ENCODE data around the gene SFXN3.

SFXN3 gene

DNA sequence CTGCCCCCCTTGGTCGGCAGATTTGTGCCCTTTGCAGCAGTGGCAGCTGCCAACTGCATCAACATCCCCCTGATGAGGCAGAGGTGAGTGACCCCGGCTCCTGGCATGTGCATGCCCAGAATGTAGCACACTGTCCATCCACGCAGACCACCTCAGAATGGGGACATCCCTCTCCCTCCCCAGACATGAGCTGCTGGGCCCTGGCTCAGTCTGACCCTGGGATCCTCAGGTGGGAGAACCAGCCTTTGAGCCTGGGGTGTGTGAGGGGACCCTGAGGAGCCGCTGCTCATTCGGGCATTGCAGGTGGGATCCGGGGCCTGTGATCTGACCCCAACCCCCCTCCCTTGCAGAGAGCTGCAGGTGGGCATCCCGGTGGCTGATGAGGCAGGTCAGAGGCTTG lies 5.7 kb downstream of the SFXN3 start:
- no peak for DNase-seq

DNA sequence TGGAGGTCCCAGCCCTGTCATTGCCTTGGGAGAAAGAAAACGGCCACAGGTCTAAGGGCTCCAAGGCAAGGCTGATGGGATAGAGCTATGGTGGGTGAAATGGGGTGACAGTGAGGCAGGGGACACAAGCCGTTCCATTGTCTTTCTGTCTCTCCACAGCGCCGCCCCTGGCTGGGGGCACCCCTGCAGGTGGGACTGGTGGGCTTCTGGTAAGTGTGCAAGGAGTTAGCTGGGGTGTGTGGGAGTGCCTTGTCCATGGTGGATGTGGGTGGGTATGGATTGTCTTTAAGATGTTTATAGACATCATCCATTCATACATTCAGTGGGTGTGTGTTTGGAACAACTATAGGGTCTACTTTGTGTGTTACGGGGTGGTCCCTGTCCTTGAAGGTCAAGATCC lies 7.5 kb downstream of the SFXN3 start:
- DNase-seq: no peak

DNA sequence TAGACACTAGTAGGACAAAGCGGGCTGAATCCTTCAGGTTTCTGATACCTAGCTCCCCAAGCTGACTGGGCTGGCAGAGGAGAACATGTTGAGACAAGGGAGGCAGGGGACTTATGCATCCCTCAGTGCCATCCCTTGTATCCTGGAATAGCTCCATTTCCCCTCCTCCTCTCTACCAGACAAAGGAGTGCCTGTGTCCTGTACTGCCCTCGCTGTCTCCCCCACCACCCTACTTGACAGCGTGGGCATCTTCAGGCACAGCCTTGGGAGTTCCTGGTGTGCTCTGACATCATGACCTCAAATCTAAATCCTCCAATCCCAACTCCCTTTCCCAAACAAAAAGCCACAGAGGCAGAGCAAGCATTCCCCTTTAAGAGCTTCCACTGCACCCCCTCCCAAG lies 9.0 kb downstream of the SFXN3 start:
- no peak for DNase-seq

DNA sequence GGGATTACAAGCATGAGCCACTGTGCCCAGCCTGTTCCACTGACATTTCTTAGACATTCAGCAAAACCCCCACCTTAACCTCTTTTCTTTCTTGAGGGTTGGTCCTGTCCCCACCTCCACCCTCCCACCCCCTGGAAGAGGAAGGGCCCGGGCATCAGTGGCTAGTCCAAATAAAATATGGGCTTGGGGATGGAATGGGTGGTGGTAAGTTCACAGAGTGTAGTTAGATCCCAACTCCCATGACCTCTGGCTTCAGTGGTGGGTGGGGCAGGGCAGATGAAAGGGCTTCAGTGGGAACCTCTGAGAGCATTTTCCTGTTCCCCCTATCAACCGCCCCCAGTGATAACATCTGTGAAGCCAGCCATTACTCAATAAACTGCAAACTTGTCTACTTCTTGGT lies 9.8 kb downstream of the SFXN3 start:
- no peak for DNase-seq

DNA sequence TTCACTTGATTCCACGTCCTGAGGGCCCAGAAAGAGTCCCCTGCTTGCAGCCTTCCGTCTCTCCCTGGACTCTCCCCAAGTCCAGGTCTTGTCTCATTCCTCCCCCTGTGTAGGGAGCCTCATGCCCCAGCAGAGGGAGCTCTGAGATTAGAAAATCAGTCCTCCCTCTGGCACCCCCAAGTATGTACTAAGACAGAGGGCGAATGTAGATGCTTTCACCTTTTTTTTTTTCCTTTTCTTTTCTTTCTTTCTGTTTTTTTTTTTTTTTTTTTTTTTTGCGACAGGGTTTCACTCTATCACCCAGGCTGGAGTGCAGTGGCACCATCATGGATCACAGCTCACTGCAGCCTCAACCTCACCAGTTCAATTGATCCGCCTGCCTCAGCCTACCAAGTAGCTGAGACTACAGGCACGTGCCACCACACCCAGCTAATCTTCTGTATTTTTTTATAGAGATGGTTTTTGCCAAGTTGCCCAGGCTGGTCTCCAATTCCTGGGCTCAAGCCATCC lies 10.3 kb downstream of the SFXN3 start:
- DNase-seq: peak; percentile 58

DNA sequence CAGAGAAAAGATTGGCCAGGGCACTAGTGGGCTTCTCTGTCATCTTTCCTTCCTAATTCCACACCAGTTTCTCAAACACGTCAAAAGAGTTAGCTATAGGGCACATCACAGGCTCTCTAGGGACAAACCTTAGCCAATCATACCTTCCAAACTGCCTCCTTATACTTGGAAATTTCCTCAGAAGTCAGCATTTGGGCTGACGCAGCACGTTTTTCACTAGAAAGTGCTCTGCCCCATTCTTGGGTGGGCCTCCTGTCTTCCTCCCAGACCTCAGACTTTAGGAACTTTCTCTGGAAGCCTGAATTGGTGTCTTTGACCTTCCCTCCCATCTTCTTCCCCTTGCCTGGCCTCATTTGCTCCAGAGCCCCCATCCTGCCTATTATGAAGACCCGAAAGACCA lies 11.1 kb downstream of the SFXN3 start:
- no peak for DNase-seq

DNA sequence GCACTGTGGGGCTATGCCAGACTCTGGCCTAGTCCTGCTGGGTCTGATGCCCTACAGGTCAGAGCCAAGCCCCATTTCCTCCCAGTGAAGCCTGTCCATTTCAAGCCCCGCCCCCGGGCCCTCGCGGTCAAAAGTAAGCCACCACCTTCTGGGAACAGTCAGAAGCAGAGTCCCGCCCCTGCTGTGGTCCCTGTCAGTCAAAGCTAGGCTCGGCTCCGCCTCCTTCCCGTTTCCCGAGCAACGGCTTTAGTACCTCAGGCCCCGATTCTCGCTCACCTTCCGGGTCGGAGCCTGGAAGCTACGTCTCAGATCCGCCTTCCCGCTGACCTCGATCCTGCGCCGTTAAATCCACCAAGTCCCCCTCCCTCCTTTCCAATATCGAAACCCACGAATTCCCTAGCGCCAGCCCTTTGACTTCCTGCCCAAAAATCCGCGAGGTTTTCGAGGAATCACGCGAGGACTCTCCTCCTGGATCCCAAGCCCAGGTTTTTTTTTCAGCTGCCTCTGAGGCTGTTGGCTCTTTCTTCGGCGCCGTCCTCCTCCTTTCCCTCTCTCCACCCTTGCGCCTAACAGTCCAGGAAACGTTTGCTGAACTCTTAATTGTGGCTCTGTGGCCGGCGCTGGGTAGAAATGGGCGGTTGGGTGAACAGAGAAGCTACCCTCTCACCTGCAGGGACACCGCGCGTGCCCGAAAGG lies 11.8 kb downstream of the SFXN3 start:
- peak; percentile 68 for DNase-seq

DNA sequence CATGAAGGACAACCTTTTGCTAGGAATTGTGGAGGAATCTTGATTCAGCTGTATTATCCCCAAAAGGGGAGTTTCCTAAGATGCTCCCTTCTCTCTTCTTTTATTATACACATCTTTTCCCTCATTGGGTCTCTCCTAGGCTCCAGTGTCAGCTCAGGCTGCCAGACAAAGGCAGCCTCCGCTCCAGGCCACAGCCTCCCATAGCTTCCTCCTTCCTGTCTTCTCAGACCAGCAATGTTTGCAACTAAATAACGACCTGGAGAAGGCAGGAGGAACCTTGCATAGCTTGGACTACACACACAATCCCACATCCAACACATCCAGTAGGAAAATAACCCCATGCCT lies 12.3 kb downstream of the SFXN3 start:
- no peak for DNase-seq

DNA sequence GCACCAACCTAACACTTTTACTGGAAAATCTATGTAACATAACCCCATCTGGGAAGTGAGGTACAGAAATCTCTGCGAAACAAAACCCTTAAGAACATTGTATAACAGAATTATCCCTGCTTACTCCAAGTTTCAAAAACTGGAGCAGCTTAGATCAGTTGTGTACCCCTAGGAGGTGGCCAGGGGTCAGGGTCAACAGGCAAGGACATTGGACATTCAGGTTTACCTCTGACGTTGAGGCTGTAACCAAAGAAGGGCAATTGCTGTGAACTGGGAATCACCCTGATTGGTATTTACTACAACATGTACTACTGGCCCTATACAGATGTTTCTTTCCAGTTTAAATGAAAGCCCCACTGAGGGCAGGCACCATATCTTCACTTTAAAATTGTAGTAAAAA lies 13.1 kb downstream of the SFXN3 start:
- no peak for DNase-seq

DNA sequence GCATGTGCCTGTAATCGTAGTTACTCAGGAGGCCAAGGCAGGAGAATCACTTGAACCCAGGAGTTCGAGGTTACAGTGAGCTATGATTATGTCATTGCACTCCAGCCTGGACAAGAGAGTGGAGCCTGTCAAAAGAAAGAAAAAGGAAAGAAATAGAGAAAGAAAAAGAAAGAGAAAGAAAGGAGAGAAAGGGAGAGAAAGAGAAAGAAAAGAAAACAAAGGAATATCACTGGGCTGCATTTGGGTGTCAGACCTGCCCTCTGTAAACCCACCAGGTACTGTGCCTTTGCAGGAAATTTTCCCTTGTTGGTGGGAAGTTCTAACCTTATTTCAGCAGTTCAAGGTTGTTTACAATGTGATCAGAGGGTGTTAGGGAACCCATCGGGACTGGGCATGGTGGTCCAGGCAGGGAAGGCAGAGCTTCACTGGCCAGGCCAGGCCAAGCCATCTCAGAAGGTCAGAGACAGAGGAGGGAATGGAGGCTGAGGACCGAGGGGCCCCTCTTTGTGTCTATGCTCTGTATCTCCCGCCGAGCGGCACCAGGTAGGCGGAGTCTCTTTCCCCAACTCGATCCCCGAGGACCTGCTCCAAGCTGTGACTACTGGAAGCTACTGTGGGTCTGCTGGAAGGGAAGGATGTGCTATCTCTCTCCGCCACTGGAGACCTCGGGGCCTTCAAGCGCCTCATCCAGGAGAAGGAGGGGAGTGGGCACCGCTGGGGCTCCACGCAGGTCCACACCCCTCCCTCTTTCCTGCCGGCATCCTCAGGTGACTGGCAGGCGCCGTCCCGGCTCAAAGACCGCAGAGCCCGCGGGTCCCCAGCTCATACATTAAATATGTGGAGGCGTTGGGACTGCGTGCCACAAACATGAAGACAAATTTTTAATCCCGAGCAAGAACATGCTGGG lies 15.6 kb downstream of the SFXN3 start:
- DNase-seq: no peak

DNA sequence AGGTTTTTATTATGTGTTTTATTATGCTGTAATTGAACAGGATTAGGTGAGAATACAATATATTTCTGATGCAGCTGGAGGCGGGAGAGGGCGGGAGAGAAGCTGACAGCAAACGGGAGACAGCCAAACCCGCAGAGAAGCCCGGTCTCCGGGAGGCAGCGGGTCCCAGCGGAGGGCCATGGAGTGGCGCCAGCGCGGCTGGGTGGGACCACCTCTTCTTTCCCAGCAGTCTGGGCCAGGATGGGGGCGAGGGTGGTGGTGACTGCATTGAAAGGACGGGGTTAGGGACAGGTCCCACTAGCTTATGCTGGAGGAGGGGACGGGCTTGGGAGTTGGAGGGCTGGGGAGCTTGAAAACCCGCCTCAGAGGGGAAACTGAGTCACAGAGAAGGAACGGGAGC lies 16.2 kb downstream of the SFXN3 start:
- DNase-seq: no peak

DNA sequence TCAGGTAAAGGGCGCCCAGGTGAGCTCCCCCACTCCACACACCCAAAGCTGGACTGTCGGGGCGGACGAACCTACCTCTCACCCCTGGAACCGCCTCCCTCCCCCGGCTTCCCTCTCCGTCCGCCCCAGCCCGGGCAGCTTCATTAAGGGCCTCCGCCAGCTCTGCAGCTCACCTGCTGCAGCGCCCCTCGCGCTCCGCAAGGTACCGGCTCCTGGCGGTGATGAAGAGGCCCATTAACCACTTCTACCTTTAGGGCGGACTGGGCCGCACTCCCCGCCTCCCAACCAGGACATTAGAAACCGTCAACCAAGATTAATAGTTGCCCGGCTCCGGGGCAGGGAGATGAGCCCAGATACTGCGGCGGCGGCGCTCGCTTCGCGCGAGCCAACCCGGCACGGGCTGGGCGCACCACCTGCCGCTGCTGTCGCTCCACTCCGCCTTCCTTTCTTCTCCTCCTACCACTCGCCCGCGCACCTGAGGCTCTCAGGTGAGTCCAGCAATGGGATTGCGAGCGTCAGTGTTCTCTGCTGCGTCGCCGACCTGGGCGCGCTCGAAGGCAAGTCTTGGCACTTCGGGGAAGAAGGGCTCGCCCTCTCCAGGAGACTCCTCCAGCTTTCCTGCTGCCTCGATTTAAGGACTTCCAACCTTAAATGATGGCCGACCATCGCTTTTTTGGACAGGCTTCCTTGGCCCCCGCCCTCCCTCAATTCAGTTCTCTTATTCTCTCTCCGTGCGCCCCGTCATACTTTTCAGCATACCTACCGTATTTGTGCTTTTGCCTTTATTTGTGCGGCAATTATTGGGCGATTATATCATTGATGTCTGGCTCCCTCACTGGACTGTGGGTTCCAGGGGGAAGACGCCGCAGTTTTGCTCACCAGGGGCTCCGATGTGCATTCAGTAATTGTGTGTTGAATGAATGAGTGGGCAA lies 17.2 kb downstream of the SFXN3 start:
- DNase-seq: no peak

DNA sequence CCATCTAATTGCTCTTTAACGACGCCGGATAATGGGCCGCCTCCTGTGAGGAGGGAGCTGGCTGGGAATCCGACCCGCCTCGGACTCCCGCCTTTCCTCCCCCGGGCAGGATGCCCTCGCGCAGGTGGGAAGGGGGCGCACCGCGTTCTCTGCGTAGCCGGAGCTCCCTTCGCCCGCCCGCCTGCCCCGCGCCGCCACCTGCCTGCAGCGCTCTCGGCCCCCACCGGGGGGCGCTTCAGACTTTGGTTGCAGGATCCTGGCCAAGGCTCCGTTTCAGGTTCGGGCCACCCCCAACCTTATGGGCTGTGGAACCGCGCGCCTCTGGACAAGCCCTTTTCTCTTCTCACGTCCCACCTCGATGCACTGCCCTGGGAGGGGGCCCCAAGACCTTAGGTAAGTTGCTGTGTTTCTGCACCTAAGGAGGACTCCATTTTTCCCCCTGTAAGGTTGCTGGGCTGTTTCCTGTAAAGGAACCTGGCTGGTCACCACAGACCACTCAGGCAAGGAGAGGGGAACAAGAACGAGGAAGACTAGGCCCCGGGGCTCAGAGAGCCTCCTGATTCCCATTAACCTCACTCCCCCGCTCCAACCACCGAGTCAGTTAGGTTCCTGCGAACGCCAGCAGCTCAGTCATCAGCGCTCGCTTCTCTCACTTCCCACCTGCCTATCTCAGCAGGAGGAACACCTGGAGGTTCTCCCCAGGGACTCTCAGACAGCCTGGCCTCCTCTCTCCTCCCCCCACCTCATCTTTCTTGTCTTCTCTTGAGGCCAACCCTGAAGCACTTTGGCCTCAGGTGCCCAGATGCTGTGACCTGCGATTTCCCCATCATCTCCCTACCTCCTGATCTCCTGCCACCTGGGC lies 19.4 kb downstream of the SFXN3 start:
- DNase-seq: peak; percentile 81

DNA sequence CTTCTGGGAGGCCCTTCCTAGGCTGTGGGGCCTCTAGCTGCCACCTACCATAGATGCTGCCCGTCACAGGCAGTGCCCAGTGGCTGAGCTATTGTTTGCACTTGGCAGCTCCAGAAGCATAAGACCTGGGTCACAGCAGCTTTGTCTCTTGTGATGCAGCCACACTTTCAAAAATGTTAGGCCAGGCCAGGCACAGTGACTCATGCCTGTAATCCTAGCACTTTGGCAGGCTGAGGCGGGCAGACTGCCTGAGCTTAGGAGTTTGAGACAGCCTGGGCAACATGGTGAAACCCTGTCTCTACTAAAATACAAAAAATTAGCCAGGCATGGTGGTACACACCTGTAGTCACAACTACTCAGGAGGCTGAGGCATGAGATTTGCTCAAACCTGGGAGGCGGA lies 21.3 kb downstream of the SFXN3 start:
- DNase-seq: no peak

DNA sequence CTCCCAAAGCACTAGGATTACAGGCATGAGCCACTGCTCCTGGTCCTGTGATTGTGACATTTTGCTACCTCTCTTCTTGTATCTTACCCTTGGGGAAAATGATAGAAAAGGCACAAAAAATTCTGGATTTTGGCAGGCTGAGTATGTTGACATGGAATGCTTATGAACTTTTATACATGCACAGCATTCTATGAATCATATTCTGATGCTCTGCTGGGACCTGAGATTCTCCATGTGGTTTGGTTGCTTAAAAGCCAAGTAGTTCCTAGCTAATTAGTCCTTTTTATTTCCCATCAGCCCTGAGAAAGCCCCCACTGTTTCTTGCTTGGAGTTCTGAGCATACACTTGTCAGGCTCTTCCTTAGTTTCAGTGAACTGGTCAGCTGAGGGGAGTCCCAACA lies 22.5 kb downstream of the SFXN3 start:
- no peak for DNase-seq

DNA sequence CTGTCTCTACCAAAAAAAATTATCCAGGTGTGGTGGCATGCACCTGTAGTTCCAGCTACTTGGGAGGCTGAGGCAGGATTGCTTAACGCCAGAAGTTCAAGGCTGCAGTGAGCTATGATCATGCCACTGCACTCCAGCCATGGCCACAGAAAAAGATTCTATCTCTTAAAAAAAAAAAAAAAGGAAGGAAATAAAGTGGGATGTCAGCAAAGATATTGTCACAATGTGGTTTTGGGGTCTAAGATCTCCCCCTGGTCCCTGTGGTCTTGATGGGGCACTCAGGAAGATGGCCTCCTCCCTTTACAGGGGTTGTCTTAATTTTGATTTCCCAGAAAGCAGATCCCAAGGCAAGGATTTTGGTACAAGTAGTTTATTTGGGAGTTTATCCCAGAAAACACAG lies 23.3 kb downstream of the SFXN3 start:
- no peak for DNase-seq

DNA sequence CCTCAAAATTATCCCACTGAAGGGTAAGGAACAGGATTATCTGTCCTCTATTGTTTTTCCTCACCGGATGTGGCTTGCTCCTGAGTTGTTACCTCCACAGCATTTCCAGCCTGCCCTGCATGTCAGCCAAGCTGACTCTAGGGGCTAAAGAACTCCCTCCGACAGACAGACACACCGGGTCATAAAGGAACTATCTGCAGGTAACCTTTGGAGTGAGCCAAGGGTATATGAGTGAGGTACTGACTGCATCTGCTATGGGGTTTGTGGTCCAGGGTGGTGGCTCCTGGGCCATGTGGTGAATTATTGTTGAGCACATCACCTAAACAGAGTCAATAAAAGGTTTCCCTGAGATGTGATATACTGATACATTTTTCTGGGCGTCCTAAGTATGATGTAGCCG lies 23.8 kb downstream of the SFXN3 start:
- DNase-seq: no peak

DNA sequence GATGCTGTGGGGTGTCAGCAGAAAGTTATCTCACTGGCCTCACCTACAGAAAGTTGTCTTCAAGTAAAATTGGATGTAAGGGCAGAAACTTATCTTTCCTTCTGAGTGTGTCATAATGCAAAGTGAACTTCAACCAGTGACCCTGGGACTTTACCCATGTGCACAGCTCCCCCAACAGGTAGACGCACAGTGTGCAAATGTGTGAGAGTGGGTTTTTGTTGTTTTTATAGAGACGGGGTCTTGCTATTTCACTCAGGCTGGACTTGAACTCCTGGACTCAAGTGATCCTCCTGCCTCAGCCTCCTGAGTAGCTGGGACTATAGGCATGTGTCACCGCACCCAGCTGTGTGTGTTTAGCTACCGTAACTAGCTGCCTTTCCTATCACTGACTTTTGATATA lies 24.4 kb downstream of the SFXN3 start:
- DNase-seq: no peak

DNA sequence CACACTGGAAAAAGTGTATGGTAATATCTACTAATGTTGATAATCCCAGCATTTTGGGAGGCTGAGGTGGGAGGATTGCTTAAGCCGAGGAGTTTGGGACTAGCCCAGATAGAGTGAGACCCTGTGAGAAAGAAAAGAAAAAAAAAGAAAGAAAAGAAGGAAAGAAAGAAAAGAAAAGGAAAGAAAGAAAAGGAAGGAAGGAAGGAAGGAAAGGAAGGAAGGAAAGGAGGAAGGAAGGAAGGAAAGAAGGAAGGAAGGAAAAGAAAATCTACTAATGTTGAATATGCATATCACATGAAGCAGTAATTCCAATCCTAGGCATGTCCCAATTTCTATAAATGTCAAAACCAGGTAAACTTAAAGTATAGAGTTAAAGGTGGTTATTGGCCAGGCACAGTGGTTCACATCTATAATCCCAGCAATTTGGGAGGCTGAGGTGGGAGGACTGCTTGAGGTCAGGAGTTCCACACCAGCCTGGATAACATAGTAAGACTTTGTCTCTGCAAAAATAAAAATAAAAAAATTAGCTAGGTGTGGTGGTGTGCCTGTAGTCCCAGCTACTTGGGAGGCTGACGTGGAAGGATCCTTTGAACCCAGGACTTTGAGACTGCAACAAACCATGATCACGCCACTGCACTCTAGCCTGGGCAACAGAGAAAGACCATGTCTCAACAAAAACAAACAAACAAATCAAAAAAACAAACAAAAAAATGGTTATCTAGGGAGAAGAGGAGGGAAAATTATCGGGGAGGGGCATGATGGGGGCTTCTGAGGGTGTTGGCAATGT lies 25.5 kb downstream of the SFXN3 start:
- DNase-seq: no peak

DNA sequence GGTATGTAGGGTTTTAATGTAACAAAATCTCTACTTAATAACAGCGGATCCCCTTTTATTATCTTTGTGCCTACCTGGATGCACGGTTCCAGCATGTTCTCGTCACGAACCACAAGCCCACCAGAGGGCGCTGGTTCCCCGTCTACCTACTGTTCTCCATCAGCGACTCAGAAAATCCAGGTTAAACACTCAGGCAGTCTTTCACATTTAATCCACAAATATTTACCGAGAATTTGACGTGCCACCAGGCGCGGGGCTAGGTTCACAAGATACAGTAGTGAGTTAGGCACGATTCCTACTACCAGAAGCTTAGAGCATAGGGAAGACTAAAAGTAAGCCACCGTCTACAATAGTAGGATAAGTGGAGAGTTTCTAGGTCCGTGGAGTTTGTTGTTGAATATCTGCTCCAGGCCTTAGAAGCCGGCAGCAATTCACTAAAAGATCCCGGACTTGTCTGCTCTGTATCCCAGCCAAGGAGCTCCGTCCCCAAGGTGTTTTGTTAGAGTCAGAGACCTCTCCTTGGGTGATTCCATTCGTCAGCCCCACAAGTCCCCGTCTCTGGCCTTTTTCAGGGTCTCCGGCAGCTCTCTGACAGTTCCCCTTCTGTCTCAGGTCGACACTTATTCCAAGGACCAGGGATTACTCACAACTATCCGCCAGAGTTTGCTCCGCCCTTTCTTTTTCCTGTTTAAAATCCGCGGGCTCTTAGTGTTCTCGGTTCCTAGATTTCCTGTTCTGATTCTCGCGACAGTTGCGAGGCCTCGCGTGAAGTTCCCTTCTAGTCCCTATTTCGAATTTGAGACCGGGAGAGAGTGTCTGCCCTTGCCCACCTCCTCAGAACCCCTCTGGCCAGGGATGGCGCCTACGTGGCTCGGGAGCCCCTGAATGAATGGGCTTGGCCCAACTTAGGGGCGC lies 29.3 kb downstream of the SFXN3 start:
- peak; percentile 95 for DNase-seq
